ENCODE data around the gene ITGAV.
"Not testable (repeated sequence)": the region's sequence is repeated elsewhere in the genome, so short reads cannot be mapped to it uniquely, and the experiment has no call there.

Gene ITGAV
- 130 to 332 (median 213) reads per million in 17 experiments for total RNA-seq

DNA sequence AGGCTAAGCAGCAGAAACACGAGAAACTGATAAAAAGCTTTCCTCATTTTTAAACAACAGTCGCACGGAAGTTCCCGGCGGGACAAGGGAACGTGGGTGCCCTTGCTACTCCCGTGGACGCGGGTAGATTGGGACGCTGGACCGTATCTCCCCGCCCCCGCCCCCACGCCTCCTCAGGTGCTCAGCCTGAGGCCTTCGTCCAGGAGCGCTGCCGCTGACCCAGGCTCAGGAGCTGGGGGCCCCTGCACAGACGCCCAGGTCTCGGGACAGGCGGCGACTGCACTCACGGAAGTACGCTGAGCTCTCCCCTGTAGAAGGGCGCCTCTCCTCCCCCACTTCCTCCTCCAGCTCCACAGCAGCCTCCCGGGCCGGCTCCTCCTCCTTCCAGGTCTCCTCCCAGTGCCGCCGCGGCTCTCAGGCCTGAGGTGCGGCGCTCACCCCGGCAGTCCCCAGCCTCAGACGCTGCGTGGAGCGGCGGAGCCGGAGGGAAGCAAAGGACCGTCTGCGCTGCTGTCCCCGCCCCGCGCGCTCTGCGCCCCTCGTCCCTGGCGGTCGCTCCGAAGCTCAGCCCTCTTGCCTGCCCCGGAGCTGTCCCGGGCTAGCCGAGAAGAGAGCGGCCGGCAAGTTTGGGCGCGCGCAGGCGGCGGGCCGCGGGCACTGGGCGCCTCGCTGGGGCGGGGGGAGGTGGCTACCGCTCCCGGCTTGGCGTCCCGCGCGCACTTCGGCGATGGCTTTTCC is at the start of gene ITGAV:
TSS of gene ITGAV (plus strand) at position 445 of the 738 bp plus-strand sequence. CDS start at position 728, 283 bp downstream.
- peak; percentile 92 to 97 (median 97) for DNase-seq

DNA sequence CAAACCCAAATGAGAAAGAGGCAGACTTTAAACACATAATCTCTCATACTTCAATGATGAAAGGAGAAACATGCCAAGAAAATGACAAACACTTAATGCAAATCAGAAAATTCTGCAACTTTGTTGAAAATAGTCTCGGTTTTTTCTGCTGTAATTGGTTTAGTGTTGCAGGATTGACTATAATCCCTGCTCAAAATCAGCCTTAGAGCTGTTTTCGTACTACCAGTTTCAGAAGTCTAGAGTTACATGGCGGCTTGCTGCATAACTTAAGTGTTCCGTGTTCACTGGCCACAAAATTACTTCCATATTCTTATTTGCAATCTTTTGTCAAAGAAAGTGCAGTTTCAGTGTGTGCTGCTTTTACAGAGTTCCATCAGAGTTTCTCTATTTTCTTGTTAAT is 48.9 kb upstream of the ITGAV start:
- DNase-seq: no peak

DNA sequence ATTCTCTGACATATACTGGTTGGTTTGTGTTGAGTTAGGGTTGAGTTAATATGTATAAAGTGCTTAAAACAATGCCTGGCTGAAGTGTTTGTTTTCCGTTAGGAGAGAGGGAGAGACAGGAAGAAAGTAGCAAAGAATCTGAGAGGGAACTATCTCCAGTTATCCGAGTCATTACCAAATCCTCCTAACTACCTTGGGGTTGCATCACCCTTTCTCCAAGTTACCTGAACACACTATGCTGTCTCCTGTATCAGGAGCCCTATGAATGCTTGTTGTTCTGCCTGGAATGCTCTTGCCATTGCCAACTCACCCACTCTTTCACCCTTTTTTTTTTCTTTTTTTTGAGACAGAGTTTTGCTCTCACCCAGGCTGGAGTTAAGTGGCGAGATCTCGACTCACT is 47.9 kb upstream of the ITGAV start:
- DNase-seq: no peak

DNA sequence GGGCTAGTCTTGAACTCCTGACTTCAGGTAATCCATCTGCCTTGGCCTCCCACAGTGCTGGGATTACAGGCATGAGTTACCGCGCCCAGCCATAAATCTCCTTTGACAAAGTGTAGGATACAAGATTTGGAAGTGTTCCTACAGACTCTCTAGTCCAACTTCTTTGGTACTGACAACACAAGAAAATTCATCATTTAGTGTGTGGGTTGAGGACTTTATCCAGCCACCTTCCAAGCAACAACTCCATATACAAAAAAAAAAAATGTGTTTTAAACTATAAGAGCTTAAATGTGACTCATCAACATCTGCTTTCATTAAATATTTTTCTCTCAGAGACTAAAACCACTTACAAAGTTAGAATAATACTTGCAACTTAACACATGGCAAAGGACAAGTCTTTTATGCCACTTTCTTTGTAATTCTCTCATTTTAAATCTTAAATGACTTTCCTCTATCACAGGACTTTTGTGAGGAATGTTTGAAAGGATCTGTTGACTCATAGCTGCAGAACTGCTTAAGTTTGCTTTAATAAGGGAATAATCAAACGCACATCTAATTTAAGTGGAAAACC is 46.2 kb upstream of the ITGAV start:
- peak in 1 of 4 experiments; percentile 12 for DNase-seq

- DNase-seq: peak; percentile 24 to 64 (median 36)
Observed at GRCh38 chr2:186544255-186544675, 45.6 kb upstream of the ITGAV start.

- no peak for DNase-seq
Observed at GRCh38 chr2:186546846-186547245, 43.0 kb upstream of the ITGAV start.

GRCh38 chr2:186551323-186552050 is 38.4 kb upstream of the ITGAV start:
- DNase-seq: no peak

- DNase-seq: peak in 1 of 4 experiments; percentile 17
Observed at GRCh38 chr2:186554429-186554828, 35.4 kb upstream of the ITGAV start.

DNA sequence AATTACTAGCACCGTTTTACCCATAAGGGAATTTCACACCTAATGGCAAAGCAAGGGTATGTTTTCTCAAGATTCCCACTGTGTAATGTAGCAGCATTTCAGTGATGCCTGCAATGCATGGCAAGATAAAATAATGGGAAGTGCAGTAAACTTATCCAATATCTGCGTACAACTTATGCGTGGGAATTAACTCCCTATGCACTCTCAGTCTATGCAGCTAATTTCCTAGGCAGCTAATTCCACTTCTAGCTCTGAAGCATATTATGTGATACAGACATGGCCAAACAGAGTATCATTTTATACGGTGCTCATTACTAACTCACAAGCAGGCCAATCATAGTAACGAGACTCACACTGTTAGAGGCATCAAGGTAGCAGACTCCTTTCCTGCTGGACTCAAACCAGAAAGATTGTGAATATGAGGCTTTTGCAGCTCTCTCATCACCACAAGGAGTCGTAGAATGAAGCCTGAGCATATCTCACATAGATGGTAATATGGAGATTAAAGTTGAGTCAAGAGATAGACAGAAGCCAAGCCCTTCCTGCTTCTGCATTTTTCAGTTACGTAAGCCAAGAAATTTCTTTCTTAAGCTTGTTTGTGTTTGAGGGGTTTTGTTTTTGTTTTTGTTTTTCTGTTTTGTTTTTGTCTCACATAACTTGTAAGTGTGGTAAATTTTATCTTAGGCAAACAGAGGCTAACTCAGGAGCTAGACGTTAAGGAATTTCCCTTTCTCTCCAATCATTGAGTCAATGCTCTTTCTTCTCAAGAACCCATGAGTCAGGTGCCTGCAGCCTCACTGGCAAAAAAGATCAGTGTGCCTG is 34.8 kb upstream of the ITGAV start:
- no peak for DNase-seq

- DNase-seq: no peak
Observed at GRCh38 chr2:186558512-186559276, 31.2 kb upstream of the ITGAV start.

- DNase-seq: no peak
Observed at GRCh38 chr2:186559370-186559769, 30.5 kb upstream of the ITGAV start.

- no peak for DNase-seq
Observed at GRCh38 chr2:186559848-186560247, 30.0 kb upstream of the ITGAV start.

DNA sequence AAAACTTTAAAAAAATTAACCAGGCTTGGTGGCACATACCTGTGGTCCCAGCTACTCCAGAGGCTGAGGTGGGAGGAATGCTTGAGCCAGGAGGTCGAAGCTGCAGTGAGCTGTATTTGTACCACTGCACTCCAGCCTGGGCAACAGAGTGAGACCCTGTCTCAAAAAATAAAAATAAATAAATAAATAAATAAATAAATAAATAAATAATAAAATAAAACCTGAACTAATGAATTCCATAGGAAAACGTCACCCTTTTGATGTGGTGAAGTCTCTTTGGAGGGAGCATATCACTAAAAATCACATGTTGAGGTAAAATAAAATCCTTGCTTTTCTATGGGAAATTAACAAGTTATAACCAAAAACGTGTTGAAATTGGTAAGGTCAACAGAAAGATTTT is 29.6 kb upstream of the ITGAV start:
- DNase-seq: no peak

DNA sequence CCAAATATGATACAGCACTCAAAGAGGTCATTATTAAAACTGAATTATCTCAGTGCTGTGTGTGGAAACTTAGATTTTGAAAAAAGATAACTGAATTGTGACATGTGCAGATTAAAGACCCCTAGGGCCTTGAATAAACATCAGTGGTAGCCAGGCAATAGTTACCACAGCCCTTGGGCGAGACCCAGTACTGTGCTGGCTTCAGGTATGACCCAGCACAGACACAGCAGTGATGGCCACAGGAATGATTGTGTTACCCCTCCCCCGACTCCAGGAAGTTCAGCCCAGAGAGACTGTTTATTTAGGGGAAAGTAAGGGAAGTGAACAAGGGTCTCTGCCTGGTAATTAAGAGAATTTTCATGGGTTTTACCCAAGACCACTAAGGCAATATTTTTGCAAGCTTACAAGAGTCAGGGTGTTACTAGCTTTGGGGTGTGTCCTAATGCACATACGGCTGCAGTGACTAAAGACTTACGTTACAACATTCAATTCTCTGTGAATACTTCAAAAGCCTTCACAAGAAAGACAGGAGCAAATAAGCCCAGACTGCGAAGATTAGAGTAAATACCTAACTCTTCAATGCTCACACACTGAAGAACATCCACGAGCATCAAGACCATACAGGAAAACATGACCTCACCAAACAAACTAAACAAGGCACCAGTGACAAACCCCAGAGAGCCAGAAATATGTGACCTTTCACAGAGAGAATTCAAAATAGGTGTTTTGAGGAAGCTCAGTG is 28.2 kb upstream of the ITGAV start:
- DNase-seq: no peak

DNA sequence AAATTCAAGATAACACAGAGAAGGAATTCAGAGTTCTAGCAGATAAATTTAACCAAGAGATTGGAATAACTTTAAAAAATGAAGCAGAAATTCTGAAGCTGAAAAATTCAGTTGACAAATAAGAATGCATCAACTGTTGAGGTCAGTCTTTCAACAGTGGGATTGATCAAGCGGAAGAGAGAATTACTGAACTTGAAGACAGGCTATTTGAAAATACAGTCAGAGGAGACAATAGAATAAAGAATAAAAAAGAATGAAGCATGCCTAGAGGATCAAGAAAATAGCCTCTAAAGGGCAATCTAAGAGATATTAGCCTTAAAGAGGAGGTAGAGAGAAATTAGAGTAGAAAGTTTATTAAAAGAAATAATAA is 27.7 kb upstream of the ITGAV start:
- DNase-seq: no peak

DNA sequence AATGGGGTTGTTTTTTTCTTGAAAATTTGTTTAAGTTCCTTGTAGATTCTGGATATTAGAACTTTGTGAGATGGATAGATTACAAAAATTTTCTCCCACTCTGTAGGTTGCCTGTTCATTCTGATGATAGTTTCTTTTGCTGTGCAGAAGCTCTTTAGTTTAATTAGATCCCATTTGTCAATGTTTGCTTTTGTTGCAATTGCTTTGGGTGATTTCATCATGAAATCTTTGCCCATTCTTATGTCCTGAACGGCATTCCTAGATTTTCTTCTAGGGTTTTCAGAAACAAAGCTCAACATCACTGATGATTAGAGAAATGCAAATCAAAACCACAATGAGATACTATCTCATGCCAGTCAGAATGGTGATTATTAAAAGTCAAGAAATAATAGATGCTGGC is 21.3 kb upstream of the ITGAV start:
- not testable (repeated sequence) for DNase-seq

DNA sequence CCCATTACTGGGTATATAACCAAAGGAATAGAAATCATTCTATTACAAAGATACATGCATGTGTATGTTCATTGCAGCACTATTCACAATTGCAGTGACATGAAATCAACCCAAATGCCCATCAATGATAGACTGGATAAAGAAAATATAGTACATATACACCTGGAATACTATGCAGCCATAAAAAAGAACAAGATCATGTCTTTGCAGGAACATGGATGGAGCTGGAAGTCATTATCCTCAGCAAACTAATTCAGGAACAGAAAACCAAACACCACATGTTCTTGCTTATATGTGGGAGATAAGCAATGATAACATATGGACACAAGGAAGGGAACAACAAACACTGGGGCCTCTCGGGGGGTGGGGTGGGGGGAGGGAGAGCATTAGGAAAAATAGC is 20.7 kb upstream of the ITGAV start:
- DNase-seq: not testable (repeated sequence)

DNA sequence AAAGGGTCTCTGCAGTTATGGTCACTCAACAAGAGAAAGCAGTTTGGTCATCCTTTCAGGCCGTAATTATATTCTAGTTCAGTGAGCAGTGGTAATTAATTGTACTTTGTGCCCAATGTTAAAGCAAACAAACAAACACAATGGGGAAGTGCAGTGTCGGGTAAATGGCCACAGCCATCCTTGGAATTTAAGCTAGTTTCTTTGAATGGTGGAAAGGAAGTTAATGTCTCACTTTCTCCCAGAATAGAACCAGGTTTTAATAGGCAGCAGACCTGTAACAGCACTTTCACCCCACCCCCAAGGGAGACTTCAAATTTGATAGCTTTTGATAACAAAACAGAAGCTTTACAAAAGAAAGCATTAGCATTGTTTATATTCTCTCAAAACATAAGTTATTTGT is 20.0 kb upstream of the ITGAV start:
- no peak for DNase-seq

DNA sequence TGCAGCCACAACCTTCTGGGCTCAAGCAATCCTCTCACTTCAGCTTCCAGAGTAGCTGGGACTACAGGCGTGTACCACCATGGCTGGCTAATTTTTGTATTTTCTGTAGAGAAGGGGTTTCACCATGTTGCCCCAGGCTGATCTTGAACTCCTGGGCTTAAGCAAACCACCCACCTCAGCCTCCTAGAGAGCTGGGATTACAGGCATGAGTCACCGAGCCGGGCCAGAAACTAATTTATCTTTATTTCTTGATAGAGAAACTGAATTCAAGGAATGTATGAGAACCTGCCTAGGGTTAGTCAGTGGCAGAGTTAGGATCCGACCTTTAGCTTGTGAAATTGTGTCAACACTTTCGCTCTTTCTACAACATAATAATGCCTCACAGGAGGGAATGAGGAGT is 19.3 kb upstream of the ITGAV start:
- DNase-seq: peak in 2 of 4 experiments; percentile 5 to 18

- DNase-seq: peak in 2 of 4 experiments; percentile 17 to 26
Observed at GRCh38 chr2:186572705-186573104, 17.2 kb upstream of the ITGAV start.

- no peak for DNase-seq
Observed at GRCh38 chr2:186573531-186573930, 16.3 kb upstream of the ITGAV start.

Data from suppressor macrophage (primary cell).